ENCODE measurements around the gene NUP50.

NUP50 gene

GRCh38 chr22:45196308-45196707 lies 32.6 kb downstream of the NUP50 start:
- no peaks in the 10 kb centered on the region for H3K36me3 ChIP-seq (ENCODE audit: control insufficient read depth, insufficient read depth, low read length)
- H3K4me3 ChIP-seq (ENCODE audit: low read depth, low read length), result no peak overlapping the region
- H3K4me1 ChIP-seq, result no peaks in the 10 kb centered on the region
- H2AFZ ChIP-seq, result no peak overlapping the region
- no peaks in the 10 kb centered on the region for H3K27me3 ChIP-seq (ENCODE audit: control insufficient read depth, insufficient read depth, low read length)
- no peaks in the 10 kb centered on the region for H3K79me2 ChIP-seq
- no peak overlapping the region for H3K9ac ChIP-seq
- TF ChIP-seq, protein P1, sequence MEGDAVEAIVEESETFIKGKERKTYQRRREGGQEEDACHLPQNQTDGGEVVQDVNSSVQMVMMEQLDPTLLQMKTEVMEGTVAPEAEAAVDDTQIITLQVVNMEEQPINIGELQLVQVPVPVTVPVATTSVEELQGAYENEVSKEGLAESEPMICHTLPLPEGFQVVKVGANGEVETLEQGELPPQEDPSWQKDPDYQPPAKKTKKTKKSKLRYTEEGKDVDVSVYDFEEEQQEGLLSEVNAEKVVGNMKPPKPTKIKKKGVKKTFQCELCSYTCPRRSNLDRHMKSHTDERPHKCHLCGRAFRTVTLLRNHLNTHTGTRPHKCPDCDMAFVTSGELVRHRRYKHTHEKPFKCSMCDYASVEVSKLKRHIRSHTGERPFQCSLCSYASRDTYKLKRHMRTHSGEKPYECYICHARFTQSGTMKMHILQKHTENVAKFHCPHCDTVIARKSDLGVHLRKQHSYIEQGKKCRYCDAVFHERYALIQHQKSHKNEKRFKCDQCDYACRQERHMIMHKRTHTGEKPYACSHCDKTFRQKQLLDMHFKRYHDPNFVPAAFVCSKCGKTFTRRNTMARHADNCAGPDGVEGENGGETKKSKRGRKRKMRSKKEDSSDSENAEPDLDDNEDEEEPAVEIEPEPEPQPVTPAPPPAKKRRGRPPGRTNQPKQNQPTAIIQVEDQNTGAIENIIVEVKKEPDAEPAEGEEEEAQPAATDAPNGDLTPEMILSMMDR (IDR thresholded peaks at IDR 0.05), result no peak
- no peaks in the 10 kb centered on the region for H3K9me3 ChIP-seq (ENCODE audit: control insufficient read depth, low read length)
- H3K4me2 ChIP-seq (ENCODE audit: low read length), result no peak overlapping the region
- H3K27ac ChIP-seq, result no peak overlapping the region

- TF ChIP-seq, protein P1 (IDR thresholded peaks at IDR 0.05), result no peak
- Histone ChIP-seq H3K79me2 (no peaks in the 10 kb centered on the region), H3K27ac (no peak overlapping the region), H3K36me3 (ENCODE audit: control insufficient read depth, insufficient read depth, low read length) (no peaks in the 10 kb centered on the region), H2AFZ (no peak overlapping the region), H3K4me2 (ENCODE audit: low read length) (no peak overlapping the region), H3K27me3 (ENCODE audit: control insufficient read depth, insufficient read depth, low read length) (no peaks in the 10 kb centered on the region), H3K4me1 (peaks cover 5% of the 10 kb centered on the region), H3K9me3 (ENCODE audit: control insufficient read depth, low read length) (no peaks in the 10 kb centered on the region), H3K4me3 (ENCODE audit: low read depth, low read length) (no peak overlapping the region), H3K9ac (no peak overlapping the region)
These were observed 33.3 kb downstream of the NUP50 start for GRCh38 chr22:45196926-45197605.

DNA sequence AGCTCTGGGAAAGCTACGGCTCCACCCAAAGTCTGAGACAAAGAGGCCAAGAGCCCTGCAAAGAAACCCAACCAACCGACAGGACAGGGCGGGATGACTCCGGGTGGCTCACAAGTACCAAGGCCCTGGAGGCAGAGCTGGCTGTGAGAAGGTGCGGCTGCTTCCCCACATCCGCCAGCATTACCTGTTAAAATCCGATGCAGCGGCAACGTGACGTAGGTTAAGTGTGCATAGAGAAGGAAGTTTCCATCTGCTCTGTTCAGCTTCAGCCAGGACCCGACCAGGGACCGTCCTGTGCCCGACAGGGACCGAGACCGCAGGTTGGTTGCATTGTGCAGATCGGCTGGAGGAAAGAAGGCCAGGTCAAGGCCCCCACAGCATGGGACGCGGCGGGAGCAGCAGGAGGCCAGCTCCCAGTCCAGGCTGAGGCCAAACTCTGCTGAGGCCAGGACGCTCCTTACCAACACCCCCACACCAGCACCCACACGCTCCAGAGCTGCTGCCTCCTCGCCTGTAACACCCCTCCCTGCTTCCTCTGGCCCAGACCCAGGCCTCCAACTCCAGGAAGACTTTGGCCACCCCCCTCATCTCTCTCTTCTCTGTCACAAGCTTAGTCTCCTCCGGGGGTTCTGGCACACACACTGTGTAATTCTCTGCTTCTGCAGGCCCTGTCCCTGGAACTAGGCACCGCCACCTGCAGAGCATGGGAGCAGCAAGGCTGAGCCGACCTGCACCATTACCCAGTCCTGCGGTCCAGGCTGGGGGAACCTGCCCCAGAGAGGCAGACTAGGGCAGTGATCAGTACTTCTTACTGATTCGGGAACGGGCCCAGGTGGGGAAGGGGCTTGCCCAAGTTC lies 34.1 kb downstream of the NUP50 start:
- TF ChIP-seq, protein P1 (IDR thresholded peaks at IDR 0.05), result no peak
- H3K4me2 ChIP-seq (ENCODE audit: low read length), result no peak overlapping the region
- no peak overlapping the region for H2AFZ ChIP-seq
- no peak overlapping the region for H3K9ac ChIP-seq
- H3K79me2 ChIP-seq, result no peaks in the 10 kb centered on the region
- no peaks in the 10 kb centered on the region for H3K36me3 ChIP-seq (ENCODE audit: control insufficient read depth, insufficient read depth, low read length)
- H3K27me3 ChIP-seq (ENCODE audit: control insufficient read depth, insufficient read depth, low read length), result no peaks in the 10 kb centered on the region
- no peaks in the 10 kb centered on the region for H3K9me3 ChIP-seq (ENCODE audit: control insufficient read depth, low read length)
- no peak overlapping the region for H3K4me3 ChIP-seq (ENCODE audit: low read depth, low read length)
- peaks cover 6% of the 10 kb centered on the region for H3K4me1 ChIP-seq
- no peak overlapping the region for H3K27ac ChIP-seq

DNA sequence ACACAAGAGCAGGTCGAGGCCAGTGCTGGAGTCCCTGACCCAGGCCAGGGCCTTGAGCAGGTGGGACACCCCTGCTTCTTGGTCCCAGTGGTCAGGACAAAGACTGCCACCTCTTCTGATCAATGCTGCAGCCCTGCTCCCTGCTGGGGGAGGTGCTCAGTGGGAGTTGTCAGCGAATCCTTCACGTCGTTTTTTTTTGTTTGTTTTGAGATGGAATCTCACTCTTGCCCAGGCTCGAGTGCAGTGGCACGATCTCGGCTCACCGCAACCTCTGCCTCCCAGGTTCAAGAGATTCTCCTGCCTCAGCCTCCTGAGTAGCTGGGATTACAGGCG lies 34.7 kb downstream of the NUP50 start:
- Histone ChIP-seq H3K4me3 (ENCODE audit: low read depth, low read length) (no peak overlapping the region), H3K27me3 (ENCODE audit: control insufficient read depth, insufficient read depth, low read length) (no peaks in the 10 kb centered on the region), H3K79me2 (no peaks in the 10 kb centered on the region), H3K4me1 (peaks cover 6% of the 10 kb centered on the region), H3K4me2 (ENCODE audit: low read length) (no peak overlapping the region), H3K36me3 (ENCODE audit: control insufficient read depth, insufficient read depth, low read length) (no peaks in the 10 kb centered on the region), H2AFZ (no peak overlapping the region), H3K27ac (no peak overlapping the region), H3K9ac (no peak overlapping the region), H3K9me3 (ENCODE audit: control insufficient read depth, low read length) (no peaks in the 10 kb centered on the region)
- TF ChIP-seq, protein P1 (IDR thresholded peaks at IDR 0.05), result no peak

Measured in parathyroid adenoma (tissue), 2 donors.